Gastroesophageal sphincter (tissue), 4 donors: Measurements from ENCODE around the gene COG5. TPM values are rescaled to one million over a fixed set of nuclear protein-coding genes. Genes with fewer than 3 reads are reported as not detected.

ENCODE experiments used
- ATAC-seq: fragments of 150-250 bp; one replicate; pipeline ENCODE4 v1.9.1; 2016; ENCODE audit warnings: mild to moderate bottlenecking, moderate library complexity
- H3K27ac ChIP-seq, 4 donors: fragments of 200-600 bp; sonication (generic) in 3 of 4; 1 replicate in 3 of 4; 2 replicates in 1 of 4; pipeline ENCODE4 v1.5.1; 2016 to 2019
- H3K27me3 ChIP-seq: fragments of 200-600 bp; sonication (generic); one replicate; pipeline ENCODE4 v1.5.1; 2019
- H3K36me3 ChIP-seq, 2 donors: fragments of 200-600 bp; sonication (generic); one replicate each; pipeline ENCODE4 v1.5.1; 2019; ENCODE audit warnings: control low read depth in 1 of 2
- H3K4me1 ChIP-seq, 3 donors: fragments of 200-600 bp; sonication (generic); 1 replicate in 2 of 3; 2 replicates in 1 of 3; pipeline ENCODE4 v1.5.1; 2016 to 2019; ENCODE audit warnings: control low read depth in 2 of 3
- H3K4me3 ChIP-seq, 2 donors: fragments of 200-600 bp; sonication (generic); one replicate each; pipeline ENCODE4 v1.5.1; 2019; ENCODE audit warnings: mild to moderate bottlenecking in 1 of 2, moderate library complexity in 1 of 2
- H3K9me3 ChIP-seq, 3 donors: fragments of 200-600 bp; sonication (generic); one replicate each; pipeline ENCODE4 v1.5.1; 2017 to 2019; ENCODE audit warnings: control low read depth in 2 of 3
- CTCF ChIP-seq, 4 experiments: fragments of 200-600 bp in 2 of 4; fragments of 450-650 bp in 2 of 4; sonication (generic) in 1 of 4; IDR thresholded peaks; one replicate each; pipeline ENCODE4 v1.5.1; 2017 to 2019; ENCODE audit warnings: antibody characterized with exemption in 4 of 4, mild to moderate bottlenecking in 2 of 4, moderate library complexity in 2 of 4
- EP300 ChIP-seq: sonication (generic); formaldehyde crosslinking; IDR thresholded peaks from one replicate; pipeline ENCODE4 v1.6.1; 2017; ENCODE audit warnings: antibody characterized with exemption, mild to moderate bottlenecking
- POLR2A ChIP-seq, 2 donors: fragments of 450-650 bp; IDR thresholded peaks; one replicate each; pipeline ENCODE4 v1.6.1; 2017; ENCODE audit warnings: antibody characterized with exemption in 2 of 2, mild to moderate bottlenecking in 2 of 2, moderate library complexity in 1 of 2
- POLR2AphosphoS5 ChIP-seq: sonication (generic); formaldehyde crosslinking; IDR thresholded peaks from one replicate; pipeline ENCODE4 v1.6.1; 2017; ENCODE audit warnings: antibody characterized with exemption
- WGBS, 2 donors: methylation state at CpG; one replicate each; pipeline ENCODE4 v1.1.5; 2018; ENCODE audit warnings: low coverage in 1 of 2; 5-methylcytosine and 5-hydroxymethylcytosine counted together
- total RNA-seq, 4 donors: library from RNA; depleted of rRNA; stranded (reverse); fragments of >200 nt; gene quantifications; one replicate each; pipeline ENCODE4 v1.1.0, GENCODE V29; 2016

Gene COG5
- total RNA-seq, 4 donors from 2014 or later, result 31.6 to 50.4 (median 41.1) TPM

- TF ChIP-seq POLR2AphosphoS5 (no peak), EP300 (no peak), CTCF (IDR thresholded peaks at IDR 0.05) (peak in 1 of 4 experiments; percentile 9), POLR2A (IDR thresholded peaks at IDR 0.05) (no peak)
- 56 to 58% methylated on average over 1 of the region's 1 CpG for WGBS, 2 donors
These were observed 369.7 kb downstream of the COG5 start for GRCh38 chr7:107194052-107194451.

GRCh38 chr7:107190090-107190489, 373.6 kb downstream of the COG5 start:
- no peak overlapping the region for H3K27ac ChIP-seq
- no peaks in the 10 kb centered on the region for H3K9me3 ChIP-seq
- no peak for ATAC-seq
- 83 to 100% methylated on average over 1 to 2 of the region's 2 CpGs for WGBS, 2 donors
- peaks cover 0 to 16% (median 0%) of the 10 kb centered on the region in 3 donors for H3K4me1 ChIP-seq
- TF ChIP-seq POLR2AphosphoS5, result no peak
- no peak for TF ChIP-seq EP300
- no peak for TF ChIP-seq CTCF (IDR thresholded peaks at IDR 0.05)
- TF ChIP-seq POLR2A (IDR thresholded peaks at IDR 0.05), result no peak
- H3K4me3 ChIP-seq, result no peak overlapping the region
- no peaks in the 10 kb centered on the region for H3K27me3 ChIP-seq
- H3K36me3 ChIP-seq, result peaks cover 16 to 92% of the 10 kb centered on the region in 2 donors

More at GRCh38 chr7:107194052-107194451, 369.7 kb downstream of the COG5 start:
- no peak for ATAC-seq
- Histone ChIP-seq H3K36me3 (peaks cover 3 to 92% of the 10 kb centered on the region in 2 donors), H3K27me3 (no peaks in the 10 kb centered on the region), H3K9me3 (no peaks in the 10 kb centered on the region), H3K27ac (no peak overlapping the region), H3K4me3 (no peak overlapping the region), H3K4me1 (peaks cover 0 to 15% (median 0%) of the 10 kb centered on the region in 3 donors)

GRCh38 chr7:107187774-107188173, 375.9 kb downstream of the COG5 start:
- Histone ChIP-seq H3K27ac (no peak overlapping the region), H3K4me3 (no peak overlapping the region), H3K27me3 (no peaks in the 10 kb centered on the region), H3K9me3 (no peaks in the 10 kb centered on the region), H3K36me3 (peaks cover 17 to 100% of the 10 kb centered on the region in 2 donors), H3K4me1 (peaks cover 0 to 8% (median 0%) of the 10 kb centered on the region in 3 donors)
- no peak for ATAC-seq
- TF ChIP-seq POLR2AphosphoS5 (no peak), POLR2A (IDR thresholded peaks at IDR 0.05) (no peak), EP300 (no peak), CTCF (IDR thresholded peaks at IDR 0.05) (no peak)
- 88 to 100% methylated on average over 2 of the region's 2 CpGs for WGBS, 2 donors

GRCh38 chr7:107186240-107186639, 377.5 kb downstream of the COG5 start:
- H3K27ac ChIP-seq, result no peak overlapping the region
- ATAC-seq, result no peak
- no peak for TF ChIP-seq POLR2A (IDR thresholded peaks at IDR 0.05)
- no peak for TF ChIP-seq CTCF (IDR thresholded peaks at IDR 0.05)
- no peak for TF ChIP-seq EP300
- TF ChIP-seq POLR2AphosphoS5, result no peak
- WGBS, 2 donors, result 77 to 79% methylated on average over 4 of the region's 4 CpGs
- peaks cover 0 to 12% (median 0%) of the 10 kb centered on the region in 3 donors for H3K4me1 ChIP-seq
- H3K4me3 ChIP-seq, result no peak overlapping the region
- H3K9me3 ChIP-seq, result no peaks in the 10 kb centered on the region
- H3K36me3 ChIP-seq, result peaks cover 20 to 100% of the 10 kb centered on the region in 2 donors
- H3K27me3 ChIP-seq, result no peaks in the 10 kb centered on the region

GRCh38 chr7:107185716-107186115, 378.0 kb downstream of the COG5 start:
- Histone ChIP-seq H3K9me3 (no peaks in the 10 kb centered on the region), H3K27me3 (no peaks in the 10 kb centered on the region), H3K4me3 (no peak overlapping the region), H3K27ac (no peak overlapping the region), H3K36me3 (peaks cover 18 to 100% of the 10 kb centered on the region in 2 donors), H3K4me1 (peaks cover 0 to 17% (median under 1%) of the 10 kb centered on the region in 3 donors)
- TF ChIP-seq EP300, result no peak
- no peak for TF ChIP-seq CTCF (IDR thresholded peaks at IDR 0.05)
- TF ChIP-seq POLR2A (IDR thresholded peaks at IDR 0.05), result no peak
- TF ChIP-seq POLR2AphosphoS5, result no peak
- no peak for ATAC-seq
- 52 to 66% methylated on average over 4 of the region's 4 CpGs for WGBS, 2 donors
